ENCODE data around the gene STK4. TPM values are rescaled to one million over a fixed set of nuclear protein-coding genes. Genes with fewer than 3 reads are reported as not detected.

STK4 gene
- total and polyA plus RNA-seq, 2 of the 8 experiments (the other 6 are each of a cell fraction or from before 2014, with no cell fraction given): 12.0 to 34.3 TPM

DNA sequence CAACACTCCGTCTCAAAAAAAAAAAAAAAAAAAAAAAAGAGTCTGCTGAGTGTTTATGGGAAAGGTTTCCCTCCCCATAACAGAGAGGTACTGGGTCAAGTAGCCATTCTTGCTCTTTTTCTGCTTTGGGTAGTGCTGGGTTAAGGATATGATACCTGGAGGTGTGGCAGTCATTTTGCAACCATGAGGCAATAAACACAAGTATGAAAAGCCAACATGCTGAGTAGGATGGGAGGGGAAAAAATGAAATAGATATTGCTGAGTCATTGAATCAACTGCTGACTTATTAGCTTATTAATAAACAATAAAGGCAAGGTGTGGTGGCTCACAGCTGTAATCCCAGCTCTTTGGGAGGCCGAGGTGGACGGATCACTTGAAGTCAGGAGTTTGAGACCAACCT, 3.8 kb upstream of the STK4 start:
- H3K4me3 ChIP-seq (ENCODE audit: extremely low read depth in 1 of 4, insufficient read depth in 2 of 4, low read depth in 3 of 4, low read length in 4 of 4): no peak overlapping the region
- H3K56ac ChIP-seq (replicated peaks; ENCODE audit: insufficient read length, low read depth, low read length): no peak overlapping the region
- H3K27me3 ChIP-seq (replicated peaks in 1 of 4; ENCODE audit: control insufficient read depth in 3 of 4, extremely low read depth in 1 of 4, insufficient read depth in 3 of 4, low read length in 3 of 4): peaks cover 0 to 11% (median 2%) of the 10 kb centered on the region in 4 experiments; a peak in 4 of 7 replicates
- peaks cover 5 to 31% of the 10 kb centered on the region in 2 experiments for H3K79me2 ChIP-seq (ENCODE audit: control insufficient read depth in 1 of 2, insufficient read depth in 2 of 2, low read length in 2 of 2)
- H3K14ac ChIP-seq (ENCODE audit: insufficient read length): no peak overlapping the region
- H3K9me3 ChIP-seq (ENCODE audit: insufficient read depth in 2 of 2, low read depth in 1 of 2, low read length in 1 of 2): no peaks in the 10 kb centered on the region
- FAIRE-seq (no peak), DNase-seq (ENCODE audit: low read depth in 1 of 2, low spot score in 2 of 2) (no peak)
- no peak overlapping the region for H3K4me2 ChIP-seq (ENCODE audit: insufficient read depth in 1 of 2, low read depth in 2 of 2, low read length in 2 of 2)
- H3K4me1 ChIP-seq (replicated peaks in 1 of 4; ENCODE audit: control insufficient read depth in 3 of 4, insufficient read depth in 4 of 4, low read length in 3 of 4): peaks cover 3 to 14% (median 7%) of the 10 kb centered on the region in 4 experiments; a peak in 5 of 7 replicates
- ChIA-PET POLR2A (ENCODE audit: partially characterized antibody) (interaction anchor here (1.0 kb wide), 1 partner anchor 9 kb away, joined by 3 read pairs; no protein-coding TSS in a partner anchor), CTCF (ENCODE audit: partially characterized antibody) (no interaction called here)
- H3K36me3 ChIP-seq (ENCODE audit: control insufficient read depth in 2 of 4, insufficient read depth in 4 of 4, low read length in 3 of 4): peaks cover 0 to 3% (median 1%) of the 10 kb centered on the region in 4 experiments; a peak in 1 of 8 replicates
- no peak overlapping the region for H2BK5ac ChIP-seq (ENCODE audit: low read depth, low read length)
- H3K18ac ChIP-seq (ENCODE audit: extremely low read depth, low read length): no peak overlapping the region
- peaks cover 12% of the 10 kb centered on the region; the same call in 1 of the 2 replicates for H3K23me2 ChIP-seq (ENCODE audit: low read depth, low read length)
- no peak overlapping the region for H4K91ac ChIP-seq (replicated peaks; ENCODE audit: insufficient read length, low read length)
- H4K5ac ChIP-seq (ENCODE audit: insufficient read length, low read depth, low read length): no peak overlapping the region
- no peak overlapping the region for H3K4ac ChIP-seq (replicated peaks; ENCODE audit: insufficient read length, low read depth, low read length)
- H2AFZ ChIP-seq (ENCODE audit: low read length): no peak overlapping the region
- TF ChIP-seq BACH1 (IDR thresholded peaks at IDR 0.05; ENCODE audit: low read length): peak; percentile 16; the same call in 1 of the 2 replicates
- peak; percentile 44; the same call in 1 of the 2 replicates for TF ChIP-seq KDM1A (IDR thresholded peaks at IDR 0.05; ENCODE audit: borderline replicate concordance, low read length)
- TF ChIP-seq GABPA (IDR thresholded peaks at IDR 0.05; ENCODE audit: borderline replicate concordance, insufficient read depth, low read length): no peak
- H2BK120ac ChIP-seq (replicated peaks; ENCODE audit: low read depth, low read length): no peak overlapping the region
- no peak overlapping the region for H2BK15ac ChIP-seq (ENCODE audit: low read length)
- peaks cover 1 to 2% of the 10 kb centered on the region in 2 experiments for H4K20me1 ChIP-seq (replicated peaks in 1 of 2; ENCODE audit: control insufficient read depth in 1 of 2, insufficient read depth in 2 of 2, low read length in 2 of 2)
- H2BK12ac ChIP-seq (ENCODE audit: low read depth, low read length): no peak overlapping the region
- 87% methylated on average over 3 of the region's 3 CpGs; no CpG with 5 or more reads in 1 of the 2 experiments for WGBS, 2 experiments (ENCODE audit: extremely low coverage in 1 of 2, insufficient coverage in 1 of 2, insufficient read length in 1 of 2, insufficient replicate concordance in 2 of 2, low coverage in 1 of 2, low lambda C conversion rate in 2 of 2, missing lambda C conversion rate in 1 of 2)
- H2AK5ac ChIP-seq (ENCODE audit: low read depth, low read length): no peak overlapping the region
- H3K9ac ChIP-seq (replicated peaks in 1 of 4; ENCODE audit: extremely low read depth in 1 of 4, low read depth in 3 of 4, low read length in 3 of 4): no peak overlapping the region
- H4K8ac ChIP-seq (ENCODE audit: extremely low read depth, insufficient read depth, low read length): no peak overlapping the region
- H2BK20ac ChIP-seq (ENCODE audit: low read length): no peak overlapping the region
- H3K27ac ChIP-seq (ENCODE audit: low read depth, low read length): no peak overlapping the region
- H3K79me1 ChIP-seq (ENCODE audit: low read depth, low read length): peaks cover 6% of the 10 kb centered on the region
- no peak overlapping the region for H3K23ac ChIP-seq (ENCODE audit: insufficient read length)

Data from H1 (cell line).